Measurements from ENCODE around the gene SEMA5A. TPM values are rescaled to one million over a fixed set of nuclear protein-coding genes. Genes with fewer than 3 reads are reported as not detected.

SEMA5A gene
- total RNA-seq, 1 donor from 2014 or later = under 0.01 TPM

- no peak for DNase-seq (ENCODE audit: low read depth in 2 of 2)
Measured at GRCh38 chr5:9474219-9475002, 71.5 kb downstream of the SEMA5A start.

- no peak for DNase-seq (ENCODE audit: low read depth in 2 of 2)
Measured at GRCh38 chr5:9473624-9474023, 72.3 kb downstream of the SEMA5A start.

GRCh38 chr5:9470410-9470809, 75.5 kb downstream of the SEMA5A start:
- no peak for DNase-seq (ENCODE audit: low read depth in 2 of 2)

GRCh38 chr5:9468060-9468388, 77.9 kb downstream of the SEMA5A start:
- no peak for DNase-seq (ENCODE audit: low read depth in 2 of 2)

- no peak for DNase-seq (ENCODE audit: low read depth in 2 of 2)
Measured at GRCh38 chr5:9467199-9468059, 78.4 kb downstream of the SEMA5A start.

- no peak for DNase-seq (ENCODE audit: low read depth in 2 of 2)
Measured at GRCh38 chr5:9466697-9467096, 79.2 kb downstream of the SEMA5A start.

- DNase-seq (ENCODE audit: low read depth in 2 of 2) = no peak
Measured at GRCh38 chr5:9464478-9464877, 81.4 kb downstream of the SEMA5A start.

- no peak for DNase-seq (ENCODE audit: low read depth in 2 of 2)
Measured at GRCh38 chr5:9462109-9462508, 83.8 kb downstream of the SEMA5A start.

- DNase-seq (ENCODE audit: low read depth in 2 of 2) = no peak
Measured at GRCh38 chr5:9460885-9461645, 84.8 kb downstream of the SEMA5A start.

- DNase-seq (ENCODE audit: low read depth in 2 of 2) = no peak
Measured at GRCh38 chr5:9456435-9457042, 89.3 kb downstream of the SEMA5A start.

- no peak for DNase-seq (ENCODE audit: low read depth in 2 of 2)
Measured at GRCh38 chr5:9455826-9456434, 89.9 kb downstream of the SEMA5A start.

- DNase-seq (ENCODE audit: low read depth in 2 of 2) = no peak
Measured at GRCh38 chr5:9454491-9454890, 91.4 kb downstream of the SEMA5A start.

- DNase-seq (ENCODE audit: low read depth in 2 of 2) = no peak
Measured at GRCh38 chr5:9454012-9454481, 91.8 kb downstream of the SEMA5A start.

- no peak for DNase-seq (ENCODE audit: low read depth in 2 of 2)
Measured at GRCh38 chr5:9453480-9454011, 92.3 kb downstream of the SEMA5A start.

- DNase-seq (ENCODE audit: low read depth in 2 of 2) = no peak
Measured at GRCh38 chr5:9452181-9452580, 93.7 kb downstream of the SEMA5A start.

GRCh38 chr5:9451037-9451436, 94.8 kb downstream of the SEMA5A start:
- no peak for DNase-seq (ENCODE audit: low read depth in 2 of 2)

GRCh38 chr5:9447691-9448090, 98.2 kb downstream of the SEMA5A start:
- no peak for DNase-seq (ENCODE audit: low read depth in 2 of 2)

- DNase-seq (ENCODE audit: low read depth in 2 of 2) = peak; percentile 18 to 40
Measured at GRCh38 chr5:9445826-9446388, 100.0 kb downstream of the SEMA5A start.

GRCh38 chr5:9444346-9444745, 101.5 kb downstream of the SEMA5A start:
- DNase-seq (ENCODE audit: low read depth in 2 of 2) = no peak

GRCh38 chr5:9441610-9442009, 104.3 kb downstream of the SEMA5A start:
- DNase-seq (ENCODE audit: low read depth in 2 of 2) = no peak
